GM12875 (cell line): ENCODE results near the gene ZNRF3.

Experiments used
- H3K4me3 ChIP-seq: one replicate; pipeline ENCODE4 v1.5.1; 2011; ENCODE audit warnings: low read depth, low read length, control low read depth
- TF ChIP-seq, protein P1 (sequence below): IDR thresholded peaks from 2 replicates; pipeline ENCODE4 v1.5.1; 2011; ENCODE audit warnings: low read depth, mild to moderate bottlenecking, control low read depth, inconsistent platforms, low read length, moderate library complexity, borderline replicate concordance; ENCODE audit not compliant: insufficient read depth

ZNRF3 gene

DNA sequence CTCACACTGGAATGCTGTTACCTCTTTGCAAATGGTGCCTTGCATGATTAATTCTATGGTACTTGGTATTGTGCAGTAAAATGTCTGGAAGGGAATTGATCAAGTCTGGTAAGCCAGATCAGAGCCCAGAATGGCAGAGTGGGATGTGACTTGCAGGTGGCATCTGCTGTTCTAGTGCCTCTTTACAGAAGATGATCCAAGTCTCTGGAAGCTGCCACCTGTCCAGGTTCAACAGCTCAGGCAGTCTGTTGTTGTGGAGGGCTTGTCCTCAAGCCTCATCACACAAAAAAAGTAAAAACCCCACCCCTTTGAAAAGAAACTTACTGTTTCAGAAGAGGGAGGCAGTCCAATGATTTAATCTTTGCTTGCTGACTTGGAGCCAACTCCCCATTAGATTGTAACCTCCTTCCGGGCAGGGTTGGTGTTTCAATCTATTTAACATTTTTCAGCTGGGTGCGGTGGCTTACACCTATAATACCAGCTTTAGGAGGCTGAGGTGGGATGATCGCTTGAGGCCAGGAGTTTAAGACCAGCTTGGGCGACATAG is 17.1 kb downstream of the ZNRF3 start:
- TF ChIP-seq, protein P1, sequence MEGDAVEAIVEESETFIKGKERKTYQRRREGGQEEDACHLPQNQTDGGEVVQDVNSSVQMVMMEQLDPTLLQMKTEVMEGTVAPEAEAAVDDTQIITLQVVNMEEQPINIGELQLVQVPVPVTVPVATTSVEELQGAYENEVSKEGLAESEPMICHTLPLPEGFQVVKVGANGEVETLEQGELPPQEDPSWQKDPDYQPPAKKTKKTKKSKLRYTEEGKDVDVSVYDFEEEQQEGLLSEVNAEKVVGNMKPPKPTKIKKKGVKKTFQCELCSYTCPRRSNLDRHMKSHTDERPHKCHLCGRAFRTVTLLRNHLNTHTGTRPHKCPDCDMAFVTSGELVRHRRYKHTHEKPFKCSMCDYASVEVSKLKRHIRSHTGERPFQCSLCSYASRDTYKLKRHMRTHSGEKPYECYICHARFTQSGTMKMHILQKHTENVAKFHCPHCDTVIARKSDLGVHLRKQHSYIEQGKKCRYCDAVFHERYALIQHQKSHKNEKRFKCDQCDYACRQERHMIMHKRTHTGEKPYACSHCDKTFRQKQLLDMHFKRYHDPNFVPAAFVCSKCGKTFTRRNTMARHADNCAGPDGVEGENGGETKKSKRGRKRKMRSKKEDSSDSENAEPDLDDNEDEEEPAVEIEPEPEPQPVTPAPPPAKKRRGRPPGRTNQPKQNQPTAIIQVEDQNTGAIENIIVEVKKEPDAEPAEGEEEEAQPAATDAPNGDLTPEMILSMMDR, result no peak
- H3K4me3 ChIP-seq, result no peak overlapping the region

DNA sequence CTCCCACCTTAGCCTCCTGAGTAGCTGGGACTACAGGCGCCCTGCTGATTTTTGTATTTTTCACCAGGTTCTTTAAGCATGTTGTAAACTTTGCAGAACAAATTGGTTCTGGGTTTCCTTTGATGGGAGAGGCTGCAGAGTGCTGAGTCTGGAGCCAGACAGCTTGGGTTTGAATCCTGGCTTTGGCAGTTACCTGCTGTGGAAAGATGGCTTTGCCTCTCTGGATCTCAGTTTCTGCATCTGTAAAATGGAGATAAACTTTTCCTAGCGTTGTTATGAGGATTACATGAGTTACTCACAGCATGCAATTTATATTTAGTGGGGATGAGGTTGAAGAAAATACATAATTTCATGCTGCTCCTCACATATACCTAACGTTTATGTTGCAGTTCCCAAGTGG is 19.1 kb downstream of the ZNRF3 start:
- TF ChIP-seq, protein P1, result no peak

DNA sequence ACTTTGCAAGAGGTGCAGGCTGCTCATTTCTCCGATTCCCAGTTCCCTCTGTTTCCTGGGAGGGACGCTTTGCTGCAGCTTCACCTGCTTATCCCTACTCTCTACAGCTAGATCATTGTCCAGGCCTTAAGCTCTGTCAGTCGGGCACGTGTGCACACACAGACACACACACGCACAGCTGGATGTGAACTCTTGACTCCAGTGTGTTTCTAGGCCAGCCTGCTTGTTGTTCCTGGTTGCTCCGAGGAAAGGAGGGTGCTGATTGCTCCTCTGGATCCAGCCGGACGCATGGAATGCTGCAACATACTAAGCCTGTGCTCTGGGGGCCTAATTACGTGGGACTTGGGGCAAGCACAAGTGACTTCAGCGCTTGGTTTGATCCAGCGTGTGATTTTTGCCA is 19.7 kb downstream of the ZNRF3 start:
- no peak overlapping the region for H3K4me3 ChIP-seq
- TF ChIP-seq, protein P1, result no peak

More for the DNA sequence above, 19.1 kb downstream of the ZNRF3 start:
- no peak overlapping the region for H3K4me3 ChIP-seq

DNA sequence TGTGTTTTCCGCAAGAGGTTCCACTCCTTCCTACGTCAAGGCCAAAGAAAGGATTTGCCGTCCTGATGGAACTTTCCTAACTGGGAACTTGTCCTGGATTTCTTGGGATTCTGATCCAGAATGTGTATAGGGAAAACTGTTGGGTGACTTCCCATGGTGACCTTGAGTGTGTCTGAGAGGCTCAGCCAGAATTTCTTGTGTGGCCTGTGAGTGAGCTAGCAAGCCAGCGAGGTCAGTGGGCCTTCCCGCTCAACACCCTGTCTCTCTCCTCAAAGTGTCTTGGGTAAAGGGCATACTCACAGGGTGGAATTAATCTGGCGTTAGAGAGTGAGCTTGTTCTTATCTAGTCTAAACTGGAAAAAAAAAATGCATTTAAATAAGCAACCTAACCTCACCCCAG is 20.4 kb downstream of the ZNRF3 start:
- TF ChIP-seq, protein P1, result no peak
- no peak overlapping the region for H3K4me3 ChIP-seq

DNA sequence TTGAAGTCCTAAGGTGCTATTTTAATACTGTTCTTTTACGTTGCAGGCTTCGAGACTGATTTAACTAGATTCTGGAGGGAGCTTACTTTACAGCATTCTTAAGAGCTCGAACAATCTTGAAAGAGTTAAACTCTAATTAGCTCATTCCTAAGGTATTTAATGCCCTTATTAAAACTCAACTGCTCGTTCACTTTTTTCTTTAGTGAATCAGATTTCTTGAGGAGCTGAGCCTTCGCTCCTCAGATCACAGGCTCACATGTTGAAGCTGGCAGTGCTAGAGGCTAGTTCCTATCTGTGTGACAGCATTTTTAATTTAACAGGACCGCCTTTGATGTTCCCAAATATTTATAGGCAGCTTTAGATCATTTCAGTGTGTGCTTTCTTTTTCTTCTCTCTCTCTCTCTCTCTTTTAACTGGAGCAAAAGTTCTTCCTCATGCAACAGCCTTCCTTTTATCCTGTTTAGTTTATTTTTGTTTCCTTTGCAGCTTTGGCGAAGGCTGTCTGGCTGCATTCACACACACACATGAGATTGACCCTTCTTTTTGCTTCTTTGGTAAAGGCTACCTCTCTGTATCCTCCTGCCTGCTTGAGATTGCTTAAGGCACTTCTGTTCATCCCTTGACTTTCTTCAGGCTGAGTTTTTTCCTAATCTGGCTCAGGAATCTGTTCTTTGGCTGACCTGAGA is 21.0 kb downstream of the ZNRF3 start:
- no peak overlapping the region for H3K4me3 ChIP-seq

DNA sequence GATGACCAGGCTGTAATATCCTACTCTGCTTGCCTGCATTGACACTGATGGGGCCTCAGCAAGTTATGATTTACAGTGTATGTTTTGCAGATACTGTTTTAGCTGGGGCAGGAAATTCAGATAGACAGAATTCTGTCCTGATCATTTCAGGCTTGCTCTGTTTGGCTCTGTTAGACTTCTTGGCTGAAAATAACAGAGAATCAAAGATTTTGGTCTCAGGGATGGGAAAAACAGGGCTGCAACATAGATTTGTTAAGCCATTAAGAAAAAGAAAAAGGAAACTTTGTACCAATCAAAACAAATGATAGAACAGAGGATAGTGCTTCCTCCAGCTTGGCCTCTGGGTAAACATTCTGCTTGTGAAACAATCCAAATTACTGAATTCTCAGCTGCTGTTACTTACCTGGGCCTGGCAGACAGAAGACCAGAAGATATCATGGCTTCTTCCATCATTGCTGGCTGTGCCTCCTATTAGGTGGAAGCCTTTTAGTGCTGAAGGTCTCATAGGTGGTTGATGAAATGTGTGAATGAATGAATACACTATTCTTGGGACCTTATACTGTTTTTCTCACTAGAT is 22.0 kb downstream of the ZNRF3 start:
- H3K4me3 ChIP-seq, result no peak overlapping the region
- TF ChIP-seq, protein P1, result no peak

More for the DNA sequence above, 21.0 kb downstream of the ZNRF3 start:
- TF ChIP-seq, protein P1, result no peak

DNA sequence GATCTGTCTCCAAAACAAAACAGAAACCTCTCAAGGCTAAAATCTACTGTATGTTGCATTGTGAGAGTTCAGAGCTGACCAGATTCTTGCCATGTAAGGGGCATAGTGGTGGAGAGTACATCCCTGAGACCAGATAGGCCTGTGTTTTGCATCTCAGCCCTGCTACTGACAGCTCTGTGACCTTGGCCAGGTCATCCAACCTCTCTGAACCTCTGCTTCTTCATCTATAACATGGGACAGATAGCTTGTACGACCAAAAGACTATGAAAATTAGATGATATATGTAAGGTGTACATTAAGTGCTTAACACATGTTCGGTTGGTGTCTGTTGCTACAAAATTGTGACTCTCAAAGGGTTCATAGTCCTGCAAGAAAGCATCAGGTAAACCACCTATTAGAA is 22.9 kb downstream of the ZNRF3 start:
- TF ChIP-seq, protein P1, result no peak
- H3K4me3 ChIP-seq, result no peak overlapping the region
